ENCODE measurements around the gene RUNX1. TPM values are rescaled to one million over a fixed set of nuclear protein-coding genes. Genes with fewer than 3 reads are reported as not detected.

RUNX1 gene
- total RNA-seq, 1 experiment from 2014 or later: 0.52 TPM

DNA sequence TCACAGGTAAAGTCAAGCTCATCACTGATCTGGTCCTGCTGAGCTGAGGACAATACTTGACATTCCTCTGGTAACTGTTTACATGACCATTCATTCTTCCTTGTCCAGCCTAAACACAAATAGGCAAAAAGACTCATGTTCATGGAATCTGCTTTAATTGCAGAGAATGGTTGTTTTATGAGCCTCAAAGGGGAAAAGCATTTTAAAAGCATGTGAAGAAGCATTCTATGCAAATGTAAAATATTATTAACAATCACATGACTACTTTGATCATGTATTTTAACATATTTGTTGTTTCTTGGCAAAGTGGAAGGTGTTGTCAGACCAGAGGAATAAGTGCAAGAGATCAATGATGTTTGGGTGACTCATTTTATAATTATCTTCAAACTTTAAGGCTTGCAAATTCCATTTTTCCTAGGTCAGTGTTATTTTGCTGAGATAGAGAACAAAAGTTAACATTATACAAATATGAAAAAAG lies 133.7 kb downstream of the RUNX1 start:
- no TSS peak for BruUV-seq (replicated peaks)
- ChIA-PET CTCF (no interaction called here), POLR2A (ENCODE audit: low non-redundant PET) (no interaction called here)
- Histone ChIP-seq H3K36me3 (ENCODE audit: insufficient read depth, low read length, poor library complexity, severe bottlenecking) (no peaks in the 10 kb centered on the region), H3K4me1 (ENCODE audit: insufficient read depth, low read length, poor library complexity, severe bottlenecking) (no peaks in the 10 kb centered on the region), H3K27ac (ENCODE audit: low read depth, low read length, poor library complexity, severe bottlenecking) (no peak overlapping the region), H3K27me3 (replicated peaks; ENCODE audit: insufficient read depth, low read depth, low read length, poor library complexity) (peaks cover 23% of the 10 kb centered on the region), H3K4me3 (ENCODE audit: low read depth, low read length, poor library complexity, severe bottlenecking) (no peak overlapping the region), H3K9me3 (ENCODE audit: low read depth, low read length, poor library complexity, severe bottlenecking) (no peaks in the 10 kb centered on the region)
- DNase-seq (ENCODE audit: low spot score): no peak
- no peak for TF ChIP-seq EZH2 (IDR thresholded peaks at IDR 0.05; ENCODE audit: borderline replicate concordance, low read depth, low read length, poor library complexity, severe bottlenecking)
- intact Hi-C loops (cut with micrococcal nuclease; ENCODE audit: unreplicated experiment): no loop called here

- H3K36me3 ChIP-seq (ENCODE audit: insufficient read depth, low read length, poor library complexity, severe bottlenecking): no peaks in the 10 kb centered on the region
- no peaks in the 10 kb centered on the region for H3K9me3 ChIP-seq (ENCODE audit: low read depth, low read length, poor library complexity, severe bottlenecking)
- no TSS peak for BruUV-seq (replicated peaks)
- no peak overlapping the region for H3K27ac ChIP-seq (ENCODE audit: low read depth, low read length, poor library complexity, severe bottlenecking)
- no peak overlapping the region for H3K4me3 ChIP-seq (ENCODE audit: low read depth, low read length, poor library complexity, severe bottlenecking)
- no peaks in the 10 kb centered on the region for H3K4me1 ChIP-seq (ENCODE audit: insufficient read depth, low read length, poor library complexity, severe bottlenecking)
- CTCF ChIA-PET: interaction anchor here (0.5 kb wide), 1 partner anchor 85 kb away, joined by 6 read pairs; no protein-coding TSS in a partner anchor
- no peak for TF ChIP-seq EZH2 (IDR thresholded peaks at IDR 0.05; ENCODE audit: borderline replicate concordance, low read depth, low read length, poor library complexity, severe bottlenecking)
- TF ChIP-seq CTCF (conservative IDR thresholded peaks at IDR 0.05; ENCODE audit: low read depth, low read length): no peak
- POLR2A ChIA-PET (ENCODE audit: low non-redundant PET): no interaction called here
- intact Hi-C loops (cut with micrococcal nuclease; ENCODE audit: unreplicated experiment): no loop called here
- peaks cover 27% of the 10 kb centered on the region for H3K27me3 ChIP-seq (replicated peaks; ENCODE audit: insufficient read depth, low read depth, low read length, poor library complexity)
- no peak for DNase-seq (ENCODE audit: low spot score)
Observed at GRCh38 chr21:34914239-34914638, 134.9 kb downstream of the RUNX1 start.

GRCh38 chr21:34913811-34914210 lies 135.3 kb downstream of the RUNX1 start:
- no TSS peak for BruUV-seq (replicated peaks)
- intact Hi-C loops (cut with micrococcal nuclease; ENCODE audit: unreplicated experiment): no loop called here
- no peak for DNase-seq (ENCODE audit: low spot score)
- Histone ChIP-seq H3K27ac (ENCODE audit: low read depth, low read length, poor library complexity, severe bottlenecking) (no peak overlapping the region), H3K27me3 (replicated peaks; ENCODE audit: insufficient read depth, low read depth, low read length, poor library complexity) (peaks cover 28% of the 10 kb centered on the region), H3K36me3 (ENCODE audit: insufficient read depth, low read length, poor library complexity, severe bottlenecking) (no peaks in the 10 kb centered on the region), H3K4me1 (ENCODE audit: insufficient read depth, low read length, poor library complexity, severe bottlenecking) (no peaks in the 10 kb centered on the region), H3K4me3 (ENCODE audit: low read depth, low read length, poor library complexity, severe bottlenecking) (no peak overlapping the region), H3K9me3 (ENCODE audit: low read depth, low read length, poor library complexity, severe bottlenecking) (no peaks in the 10 kb centered on the region)
- TF ChIP-seq EZH2 (IDR thresholded peaks at IDR 0.05; ENCODE audit: borderline replicate concordance, low read depth, low read length, poor library complexity, severe bottlenecking): no peak
- no peak for TF ChIP-seq CTCF (conservative IDR thresholded peaks at IDR 0.05; ENCODE audit: low read depth, low read length)
- ChIA-PET CTCF (interaction anchor here (0.5 kb wide), 1 partner anchor 86 kb away, joined by 6 read pairs; no protein-coding TSS in a partner anchor), POLR2A (ENCODE audit: low non-redundant PET) (no interaction called here)

Data from A673 (cell line).